DMS 273 treated with DMSO at 0.1 percent for 48 hours (cell line): ENCODE results near the gene TMEM184A.
"Not testable (repeated sequence)": the region's sequence is repeated elsewhere in the genome, so short reads cannot be mapped to it uniquely, and the experiment has no call there.

Source experiments
- DNase-seq: peaks from one replicate; lab custom pipeline; 2025; lab: John Stamatoyannopoulos, UW

TMEM184A gene

GRCh38 chr7:1523208-1523607 lies 32.8 kb downstream of the TMEM184A start:
- DNase-seq = no peak

- no peak for DNase-seq
Measured at GRCh38 chr7:1521456-1521855, 34.5 kb downstream of the TMEM184A start.

GRCh38 chr7:1520539-1521234 lies 35.3 kb downstream of the TMEM184A start:
- no peak for DNase-seq

- not testable (repeated sequence) for DNase-seq
Measured at GRCh38 chr7:1519322-1519922, 36.6 kb downstream of the TMEM184A start.

GRCh38 chr7:1516586-1517251 lies 39.3 kb downstream of the TMEM184A start:
- peak; percentile 31 for DNase-seq

GRCh38 chr7:1515509-1515967 lies 40.5 kb downstream of the TMEM184A start:
- DNase-seq = not testable (repeated sequence)

- no peak for DNase-seq
Measured at GRCh38 chr7:1514995-1515401, 41.0 kb downstream of the TMEM184A start.

- no peak for DNase-seq
Measured at GRCh38 chr7:1514407-1514806, 41.6 kb downstream of the TMEM184A start.

GRCh38 chr7:1513657-1514095 lies 42.3 kb downstream of the TMEM184A start:
- DNase-seq = no peak

- no peak for DNase-seq
Measured at GRCh38 chr7:1512781-1513656, 43.0 kb downstream of the TMEM184A start.

GRCh38 chr7:1511444-1512422 lies 44.3 kb downstream of the TMEM184A start:
- DNase-seq = no peak

- DNase-seq = no peak
Measured at GRCh38 chr7:1510780-1511154, 45.2 kb downstream of the TMEM184A start.

GRCh38 chr7:1509226-1509625 lies 46.8 kb downstream of the TMEM184A start:
- DNase-seq = no peak

- no peak for DNase-seq
Measured at GRCh38 chr7:1508277-1508758, 47.7 kb downstream of the TMEM184A start.

GRCh38 chr7:1505731-1506550 lies 50.1 kb downstream of the TMEM184A start:
- DNase-seq = no peak

- peak; percentile 84 for DNase-seq
Measured at GRCh38 chr7:1503816-1504775, 51.9 kb downstream of the TMEM184A start, which contains the start of gene INTS1. Gene INTS1 (minus strand): TSS chr7:1504389. CDS start chr7:1503960, 429 bp downstream.

GRCh38 chr7:1503390-1503789 lies 52.6 kb downstream of the TMEM184A start:
- no peak for DNase-seq

- no peak for DNase-seq
Measured at GRCh38 chr7:1502845-1503244, 53.2 kb downstream of the TMEM184A start.
